Fibroblast of skin of scalp (primary cell): Measurements from ENCODE around the gene CPZ.
"Not testable (repeated sequence)": the region's sequence is repeated elsewhere in the genome, so short reads cannot be mapped to it uniquely, and the experiment has no call there.

Experiments used
- DNase-seq: peaks from one replicate; pipeline ENCODE4 v3.0.0-alpha.2; 2013

The CPZ gene

DNA sequence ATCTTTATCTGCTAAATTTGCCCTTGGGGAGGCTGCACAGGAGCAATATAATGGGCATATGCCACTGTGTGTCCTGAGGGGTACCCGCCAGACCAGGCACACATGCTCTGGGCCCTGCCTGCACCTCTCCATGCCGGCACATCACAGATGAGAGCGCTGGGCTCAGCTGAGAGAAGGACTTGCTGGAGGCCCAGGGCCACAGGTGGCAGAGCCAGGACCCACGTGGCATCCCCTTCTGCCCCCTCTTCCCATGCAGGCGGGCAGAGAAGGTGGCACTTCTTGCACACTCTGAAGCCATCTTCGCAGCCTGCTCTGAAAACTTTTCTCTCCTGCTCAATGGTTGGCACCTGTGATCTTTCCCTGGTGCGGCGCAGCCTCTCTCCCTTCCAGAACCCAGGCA is 20.1 kb downstream of the CPZ start:
- DNase-seq: no peak

DNA sequence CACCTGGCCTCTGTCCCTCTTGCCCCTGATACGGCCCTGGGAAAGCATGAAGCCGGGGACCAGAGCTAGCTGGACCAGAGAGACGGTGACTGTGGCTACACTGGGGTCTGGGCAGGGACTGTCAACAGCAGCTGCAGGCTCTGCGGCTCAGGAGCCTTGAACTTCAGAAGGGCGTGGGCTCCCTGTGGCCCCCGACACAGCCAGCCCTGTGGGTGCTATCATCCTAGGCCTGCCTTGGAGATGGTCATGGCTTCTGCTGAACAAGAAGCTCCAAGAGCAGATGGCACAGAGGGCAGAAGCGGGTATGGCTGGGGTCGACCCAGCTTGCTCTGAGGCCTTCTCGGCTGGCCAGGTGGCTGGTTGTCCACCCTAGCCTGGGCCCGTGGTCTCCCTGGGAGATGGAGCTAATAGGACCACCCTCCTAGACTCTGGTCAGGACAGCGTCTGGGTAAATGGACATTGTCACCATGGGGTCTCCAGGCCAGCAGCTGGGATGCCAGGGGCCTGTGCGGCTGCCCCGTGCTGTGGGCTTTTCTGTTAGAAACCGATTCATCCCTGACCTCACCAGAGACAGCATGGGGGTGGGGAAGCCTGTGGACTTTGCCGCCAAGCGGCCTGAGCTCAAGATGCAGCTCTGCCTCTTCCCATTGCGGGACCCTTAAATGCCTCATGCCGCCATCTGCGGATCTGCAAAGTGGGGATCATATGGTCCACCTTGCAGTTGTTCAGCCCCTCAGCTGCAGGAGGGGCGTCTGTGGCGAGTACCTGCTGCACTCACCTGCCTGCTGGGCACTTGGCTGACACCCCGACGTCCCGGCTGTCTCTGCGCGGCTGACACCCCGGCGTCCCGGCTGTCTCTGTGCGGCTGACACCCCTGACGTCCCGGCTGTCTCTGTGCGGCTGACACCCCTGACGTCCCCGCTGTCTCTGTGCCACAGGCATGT is 21.1 kb downstream of the CPZ start:
- no peak for DNase-seq

DNA sequence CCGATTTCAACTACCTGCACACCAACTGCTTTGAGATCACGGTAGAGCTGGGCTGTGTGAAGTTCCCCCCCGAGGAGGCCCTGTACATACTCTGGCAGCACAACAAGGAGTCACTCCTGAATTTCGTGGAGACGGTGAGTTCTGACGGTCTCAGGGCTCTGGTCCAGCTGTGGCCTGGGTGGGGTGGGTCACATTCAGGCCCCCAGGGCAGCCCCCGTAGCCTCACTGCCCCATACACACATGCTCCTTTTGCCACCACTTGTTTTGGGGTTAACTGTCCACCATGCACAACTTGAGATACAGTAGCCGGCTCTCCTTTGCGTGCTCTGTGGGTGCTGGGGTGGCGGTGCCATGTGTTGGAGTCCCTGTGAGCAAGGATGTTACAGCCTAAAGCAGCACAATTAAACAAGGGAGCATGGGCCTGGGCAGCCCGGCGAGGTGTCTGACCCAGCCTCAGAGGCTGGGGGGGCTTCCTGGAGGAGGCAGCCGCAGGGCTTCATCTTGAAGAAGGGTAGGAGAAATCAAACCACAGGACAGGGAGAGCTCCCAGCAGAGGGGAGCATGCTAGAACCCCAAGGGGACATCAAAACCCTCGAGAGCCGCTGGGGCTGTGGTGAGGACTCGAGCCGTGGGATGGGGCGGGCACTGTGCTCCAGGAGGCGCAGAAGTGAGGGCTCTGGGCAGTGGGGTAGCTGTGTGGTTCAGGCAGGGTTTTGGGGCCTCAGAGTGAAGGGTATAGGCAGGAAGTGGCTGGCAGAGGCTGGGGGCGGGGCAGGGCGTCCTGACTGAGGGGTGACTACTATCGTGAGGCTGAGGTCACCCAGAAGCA is 22.0 kb downstream of the CPZ start:
- DNase-seq: no peak

DNA sequence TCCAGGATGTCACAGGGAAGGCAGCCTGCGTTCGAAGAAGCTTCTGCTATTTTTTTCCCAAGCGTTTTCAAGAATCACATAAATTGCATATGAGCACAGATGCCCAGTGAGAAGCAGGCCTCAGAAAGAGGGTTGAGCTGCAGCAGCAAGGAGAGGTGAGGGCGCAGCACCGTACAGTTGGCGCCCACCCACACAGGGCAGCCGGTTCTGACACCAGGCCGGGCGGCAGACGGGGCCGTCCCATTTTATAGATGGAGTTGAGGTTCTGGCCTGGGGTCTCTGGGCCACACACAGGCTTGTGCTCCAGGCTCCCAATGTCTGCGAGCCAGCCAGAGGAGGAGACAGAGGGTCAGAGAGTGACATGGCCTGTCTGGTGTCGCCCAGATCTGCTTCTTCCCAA is 22.8 kb downstream of the CPZ start:
- no peak for DNase-seq

DNA sequence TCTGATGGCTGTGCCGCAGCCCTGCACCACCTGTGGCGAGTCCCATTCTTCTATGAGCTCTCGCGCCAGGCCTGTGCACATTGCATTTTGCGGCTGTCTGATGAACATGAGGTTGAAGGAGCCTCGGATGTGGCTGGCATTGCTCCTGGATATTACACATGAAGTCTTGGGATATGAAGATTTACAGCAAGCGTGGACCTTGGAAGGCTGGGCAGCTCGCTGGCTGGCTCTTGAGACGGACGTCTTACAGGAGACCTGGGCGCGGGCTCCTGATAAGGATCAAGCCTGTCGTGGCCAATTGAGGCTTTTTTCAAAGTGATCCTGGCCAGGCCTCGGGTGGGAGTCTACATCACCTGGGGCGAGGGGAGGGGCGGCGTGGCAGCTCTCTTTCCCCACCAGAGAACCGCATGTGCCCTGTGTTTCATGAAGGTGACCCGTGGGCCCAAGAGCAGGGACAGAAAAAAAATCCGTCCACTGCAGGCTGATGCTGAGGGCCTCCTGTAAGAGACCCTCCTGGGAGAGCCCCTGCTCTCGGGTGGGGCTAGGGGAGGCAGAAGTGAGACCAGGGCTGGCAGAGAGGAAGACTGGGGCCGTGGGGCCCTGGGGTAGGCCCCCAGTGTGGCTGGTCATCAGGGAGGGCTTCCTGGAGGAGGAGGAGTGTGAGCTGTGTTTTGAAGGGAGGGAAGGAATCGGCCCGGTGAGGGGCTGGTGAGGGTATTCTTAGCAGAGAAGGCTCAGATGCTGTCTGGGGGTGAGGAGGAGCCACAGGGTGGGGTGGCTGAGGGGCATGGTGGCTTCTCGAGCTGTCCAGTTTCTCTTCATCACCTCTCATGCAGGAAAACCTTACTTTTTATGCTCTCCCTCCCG is 23.6 kb downstream of the CPZ start:
- DNase-seq: no peak

DNA sequence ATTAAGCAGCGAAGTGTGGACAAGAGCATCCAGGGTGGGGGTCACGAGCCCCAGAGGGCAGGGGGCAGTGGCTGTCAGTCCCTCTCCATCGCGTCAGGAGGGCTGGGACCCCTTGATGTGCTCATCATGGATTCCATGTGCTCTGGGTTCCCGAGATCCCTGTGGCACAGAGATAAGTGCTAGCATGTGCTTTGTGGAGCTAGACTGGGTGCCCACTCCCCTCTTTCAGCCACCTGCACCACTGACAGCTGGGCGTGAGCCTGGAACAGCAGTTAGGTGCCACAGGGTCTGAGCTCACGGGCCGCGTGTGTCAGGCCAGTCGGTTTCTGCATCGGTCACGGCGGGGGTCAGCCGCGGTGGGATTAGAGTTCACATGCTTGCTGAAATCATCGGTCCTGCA is 24.3 kb downstream of the CPZ start:
- DNase-seq: no peak

DNA sequence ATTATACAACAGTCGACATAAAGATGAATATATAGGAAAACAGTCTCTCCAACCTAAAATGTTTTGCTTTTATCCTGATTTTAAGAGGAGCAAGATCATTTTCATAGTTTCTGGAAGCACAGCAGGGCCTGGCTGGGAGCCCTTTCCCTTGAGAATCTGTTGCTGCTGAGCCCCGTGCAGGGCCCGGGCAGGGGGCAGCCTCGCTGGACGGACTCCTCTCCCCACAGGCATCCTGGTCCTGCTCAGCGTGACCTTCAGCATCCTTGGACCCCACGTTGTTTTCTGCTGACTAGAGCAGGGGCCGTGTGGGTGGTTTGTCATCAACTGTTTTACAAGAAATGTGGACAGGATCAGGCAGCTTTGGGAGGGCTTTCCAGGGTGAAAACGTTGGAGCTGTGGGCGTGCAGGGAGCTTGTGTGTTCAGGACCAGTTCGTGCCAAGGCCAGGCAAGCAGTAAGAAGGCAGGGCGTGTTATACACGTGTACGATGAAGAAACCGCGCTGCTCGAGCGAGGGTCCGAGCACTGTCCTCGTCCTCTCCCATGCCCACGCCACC is 25.0 kb downstream of the CPZ start:
- no peak for DNase-seq

DNA sequence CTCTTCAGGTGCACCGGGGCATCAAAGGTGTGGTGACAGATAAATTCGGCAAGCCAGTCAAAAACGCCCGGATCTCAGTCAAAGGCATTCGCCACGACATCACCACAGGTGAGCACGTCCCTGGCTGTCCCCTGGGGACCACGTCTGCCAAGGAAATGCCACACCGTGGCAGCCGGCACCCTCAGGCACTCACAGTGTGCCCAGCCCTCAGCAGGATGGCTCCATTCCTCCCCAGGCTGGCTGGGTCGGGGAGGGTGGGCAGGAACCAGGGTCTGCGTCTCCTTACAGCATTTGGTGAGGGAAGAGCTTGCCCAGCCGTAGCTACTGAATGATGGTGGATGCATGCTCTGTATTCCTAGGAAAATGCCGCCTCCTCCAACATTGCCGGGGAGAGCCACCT is 25.9 kb downstream of the CPZ start:
- DNase-seq: no peak

DNA sequence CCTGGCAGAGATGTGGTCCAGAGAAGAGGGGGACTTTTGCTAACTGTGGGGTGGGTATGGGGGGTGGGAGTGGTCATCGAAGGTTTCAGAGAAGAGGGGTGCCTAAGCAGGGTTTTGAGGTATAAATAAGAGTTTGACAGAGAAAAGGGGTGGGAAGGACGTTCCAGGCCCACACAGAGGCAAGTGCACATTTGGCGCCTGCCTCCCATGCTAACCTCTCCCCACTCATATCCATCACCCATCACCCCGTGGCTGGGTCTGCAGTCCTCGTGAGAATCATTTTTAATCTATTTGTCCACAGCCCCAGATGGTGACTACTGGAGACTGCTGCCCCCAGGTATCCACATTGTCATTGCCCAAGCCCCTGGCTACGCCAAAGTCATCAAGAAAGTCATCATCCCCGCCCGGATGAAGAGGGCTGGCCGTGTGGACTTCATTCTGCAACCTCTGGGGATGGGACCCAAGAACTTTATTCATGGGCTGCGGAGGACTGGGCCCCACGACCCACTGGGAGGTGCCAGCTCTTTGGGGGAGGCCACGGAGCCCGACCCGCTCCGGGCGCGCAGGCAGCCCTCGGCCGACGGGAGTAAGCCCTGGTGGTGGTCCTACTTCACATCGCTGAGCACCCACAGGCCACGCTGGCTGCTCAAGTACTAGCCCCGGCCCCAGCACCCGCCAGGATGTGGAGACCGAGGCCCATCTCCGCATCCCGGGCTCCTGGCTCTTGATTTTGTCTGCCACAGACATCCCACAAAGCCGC is 26.6 kb downstream of the CPZ start:
- no peak for DNase-seq

DNA sequence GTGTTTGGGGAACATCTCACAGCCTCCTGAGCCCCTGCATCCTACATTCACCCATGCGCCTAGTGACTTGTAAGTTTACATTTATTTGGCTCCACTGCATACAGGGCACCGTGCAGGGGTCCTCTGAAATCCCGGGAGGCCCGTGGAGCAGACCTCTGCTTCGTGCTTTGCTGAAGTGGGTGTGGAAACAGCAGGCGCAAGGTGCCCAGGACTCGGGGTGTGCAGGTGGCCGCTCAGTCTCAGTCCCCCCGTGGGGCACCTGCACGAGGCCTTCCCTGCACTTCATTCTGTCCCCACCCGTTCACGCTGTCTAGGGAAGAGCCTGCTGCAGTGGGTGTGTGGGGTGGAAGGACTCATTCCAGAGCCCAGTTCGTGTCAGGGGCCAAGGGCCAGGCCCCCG is 28.6 kb downstream of the CPZ start:
- not testable (repeated sequence) for DNase-seq

DNA sequence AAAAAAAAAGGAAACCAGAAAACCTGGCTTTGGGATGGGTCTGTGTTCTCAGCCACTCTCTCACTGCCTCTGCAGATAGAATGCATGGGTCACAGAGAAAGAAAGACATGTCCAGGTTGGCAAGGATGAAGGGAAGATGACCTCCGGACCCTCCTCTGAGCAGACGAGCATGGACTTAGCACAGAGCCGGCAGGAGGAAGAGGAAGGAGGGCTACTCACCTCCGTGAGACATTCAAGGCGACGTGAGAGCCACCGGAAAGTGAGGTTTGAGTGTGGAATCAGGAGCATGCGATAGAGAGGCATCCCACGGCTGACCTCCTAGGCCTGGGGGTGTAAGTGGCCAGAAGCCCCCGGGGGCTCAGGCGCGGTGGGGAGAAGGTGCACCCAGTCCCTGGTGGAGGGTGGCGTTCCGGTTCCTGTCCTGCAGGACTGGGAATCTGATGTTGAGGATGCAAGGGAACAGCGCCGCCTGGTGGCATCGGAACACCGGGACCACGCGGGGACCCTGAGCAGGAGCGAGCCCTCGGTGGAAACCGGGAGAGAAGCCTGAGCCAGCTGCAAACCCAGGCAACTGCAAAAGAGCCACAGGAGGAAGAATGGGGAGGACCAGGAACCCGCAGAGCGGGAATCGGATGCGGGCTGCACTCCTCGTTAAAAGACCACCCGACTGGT is 32.2 kb downstream of the CPZ start:
- not testable (repeated sequence) for DNase-seq

DNA sequence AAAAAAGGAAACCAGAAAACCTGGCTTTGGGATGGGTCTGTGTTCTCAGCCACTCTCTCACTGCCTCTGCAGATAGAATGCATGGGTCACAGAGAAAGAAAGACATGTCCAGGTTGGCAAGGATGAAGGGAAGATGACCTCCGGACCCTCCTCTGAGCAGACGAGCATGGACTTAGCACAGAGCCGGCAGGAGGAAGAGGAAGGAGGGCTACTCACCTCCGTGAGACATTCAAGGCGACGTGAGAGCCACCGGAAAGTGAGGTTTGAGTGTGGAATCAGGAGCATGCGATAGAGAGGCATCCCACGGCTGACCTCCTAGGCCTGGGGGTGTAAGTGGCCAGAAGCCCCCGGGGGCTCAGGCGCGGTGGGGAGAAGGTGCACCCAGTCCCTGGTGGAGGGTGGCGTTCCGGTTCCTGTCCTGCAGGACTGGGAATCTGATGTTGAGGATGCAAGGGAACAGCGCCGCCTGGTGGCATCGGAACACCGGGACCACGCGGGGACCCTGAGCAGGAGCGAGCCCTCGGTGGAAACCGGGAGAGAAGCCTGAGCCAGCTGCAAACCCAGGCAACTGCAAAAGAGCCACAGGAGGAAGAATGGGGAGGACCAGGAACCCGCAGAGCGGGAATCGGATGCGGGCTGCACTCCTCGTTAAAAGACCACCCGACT is 37.8 kb downstream of the CPZ start:
- not testable (repeated sequence) for DNase-seq

DNA sequence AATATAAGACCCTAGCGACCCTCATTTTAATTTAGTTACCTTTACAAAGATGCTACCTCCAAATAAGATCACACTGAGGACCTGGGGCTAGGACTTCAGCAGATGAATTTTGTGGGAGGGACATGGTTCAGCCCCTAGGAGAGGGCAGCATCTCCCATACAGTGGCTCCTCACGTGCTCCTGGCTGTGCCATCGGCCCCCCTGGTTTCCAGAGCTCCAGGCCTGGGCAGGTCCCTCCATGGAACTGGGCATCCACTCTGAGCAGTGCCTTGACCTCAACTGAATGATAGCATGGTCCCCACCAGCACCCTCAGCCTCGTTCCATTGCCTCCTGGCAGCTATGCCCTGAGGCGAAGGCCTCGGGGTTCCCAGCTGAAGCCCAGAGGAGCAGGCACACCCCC is 39.3 kb downstream of the CPZ start:
- not testable (repeated sequence) for DNase-seq

DNA sequence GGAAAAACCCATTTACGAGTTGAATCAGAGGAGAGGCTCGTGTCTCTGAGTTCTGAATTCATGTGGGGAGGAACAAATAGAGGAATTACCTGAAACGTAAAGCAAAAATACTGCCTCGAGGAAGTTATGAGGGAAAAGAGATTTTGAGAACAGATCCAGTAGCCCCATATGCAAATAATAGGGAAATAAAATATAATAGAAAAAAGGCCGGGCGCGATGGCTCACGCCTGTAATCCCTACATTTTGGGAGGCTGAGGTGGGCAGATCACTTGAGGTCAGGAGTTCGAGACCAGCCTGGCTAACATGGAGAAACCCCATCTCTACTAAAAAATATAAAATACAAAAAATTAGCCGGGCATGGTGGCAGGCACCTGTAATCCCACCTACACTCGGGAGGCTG is 42.2 kb downstream of the CPZ start:
- not testable (repeated sequence) for DNase-seq

DNA sequence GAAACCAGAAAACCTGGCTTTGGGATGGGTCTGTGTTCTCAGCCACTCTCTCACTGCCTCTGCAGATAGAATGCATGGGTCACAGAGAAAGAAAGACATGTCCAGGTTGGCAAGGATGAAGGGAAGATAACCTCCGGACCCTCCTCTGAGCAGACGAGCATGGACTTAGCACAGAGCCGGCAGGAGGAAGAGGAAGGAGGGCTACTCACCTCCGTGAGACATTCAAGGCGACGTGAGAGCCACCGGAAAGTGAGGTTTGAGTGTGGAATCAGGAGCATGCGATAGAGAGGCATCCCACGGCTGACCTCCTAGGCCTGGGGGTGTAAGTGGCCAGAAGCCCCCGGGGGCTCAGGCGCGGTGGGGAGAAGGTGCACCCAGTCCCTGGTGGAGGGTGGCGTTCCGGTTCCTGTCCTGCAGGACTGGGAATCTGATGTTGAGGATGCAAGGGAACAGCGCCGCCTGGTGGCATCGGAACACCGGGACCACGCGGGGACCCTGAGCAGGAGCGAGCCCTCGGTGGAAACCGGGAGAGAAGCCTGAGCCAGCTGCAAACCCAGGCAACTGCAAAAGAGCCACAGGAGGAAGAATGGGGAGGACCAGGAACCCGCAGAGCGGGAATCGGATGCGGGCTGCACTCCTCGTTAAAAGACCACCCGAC is 43.5 kb downstream of the CPZ start:
- DNase-seq: not testable (repeated sequence)

DNA sequence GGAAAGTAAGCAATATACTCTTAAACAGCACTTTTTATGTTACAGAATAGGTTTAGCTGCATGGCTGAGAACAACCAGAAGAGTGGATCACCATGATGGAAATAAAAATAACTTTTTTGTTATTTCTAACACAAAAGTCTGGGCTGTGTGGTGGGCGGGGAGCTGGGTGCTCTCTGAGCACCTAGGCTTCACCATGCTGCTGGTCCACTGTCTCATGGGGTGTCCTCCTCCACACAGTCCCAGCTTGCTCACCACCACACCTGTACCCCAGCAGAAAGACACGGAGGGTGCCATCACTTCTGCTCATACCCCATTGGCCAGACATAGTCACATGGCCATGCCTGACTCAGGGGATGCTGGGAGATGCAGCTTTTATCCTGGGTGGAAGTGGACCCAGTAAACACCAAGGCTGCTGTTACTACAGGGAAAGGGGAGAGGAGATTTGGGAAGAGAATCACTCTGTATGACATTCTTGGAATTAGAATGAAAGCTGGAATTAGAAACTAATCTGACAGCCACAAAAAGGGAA is 45.0 kb downstream of the CPZ start:
- no peak for DNase-seq

DNA sequence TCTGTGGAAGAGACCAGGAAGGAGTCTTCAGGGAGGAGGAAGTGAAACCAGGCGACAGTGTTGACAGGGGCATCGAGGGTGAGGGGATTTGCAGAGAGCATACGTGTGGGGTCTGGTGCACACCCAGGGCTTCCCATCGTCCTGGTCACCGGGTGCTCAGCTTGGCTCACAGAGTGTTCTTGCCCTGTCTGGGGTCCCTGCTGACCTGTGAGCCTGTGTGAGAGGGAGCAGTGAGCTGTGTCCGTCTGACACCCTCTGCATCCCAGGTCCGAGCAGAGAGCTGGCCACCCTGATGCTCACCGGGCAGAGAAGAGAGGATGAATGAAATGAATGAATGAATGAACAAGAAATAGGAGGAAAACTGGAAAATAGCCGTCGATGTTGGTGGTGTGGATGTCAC is 46.5 kb downstream of the CPZ start:
- DNase-seq: no peak

DNA sequence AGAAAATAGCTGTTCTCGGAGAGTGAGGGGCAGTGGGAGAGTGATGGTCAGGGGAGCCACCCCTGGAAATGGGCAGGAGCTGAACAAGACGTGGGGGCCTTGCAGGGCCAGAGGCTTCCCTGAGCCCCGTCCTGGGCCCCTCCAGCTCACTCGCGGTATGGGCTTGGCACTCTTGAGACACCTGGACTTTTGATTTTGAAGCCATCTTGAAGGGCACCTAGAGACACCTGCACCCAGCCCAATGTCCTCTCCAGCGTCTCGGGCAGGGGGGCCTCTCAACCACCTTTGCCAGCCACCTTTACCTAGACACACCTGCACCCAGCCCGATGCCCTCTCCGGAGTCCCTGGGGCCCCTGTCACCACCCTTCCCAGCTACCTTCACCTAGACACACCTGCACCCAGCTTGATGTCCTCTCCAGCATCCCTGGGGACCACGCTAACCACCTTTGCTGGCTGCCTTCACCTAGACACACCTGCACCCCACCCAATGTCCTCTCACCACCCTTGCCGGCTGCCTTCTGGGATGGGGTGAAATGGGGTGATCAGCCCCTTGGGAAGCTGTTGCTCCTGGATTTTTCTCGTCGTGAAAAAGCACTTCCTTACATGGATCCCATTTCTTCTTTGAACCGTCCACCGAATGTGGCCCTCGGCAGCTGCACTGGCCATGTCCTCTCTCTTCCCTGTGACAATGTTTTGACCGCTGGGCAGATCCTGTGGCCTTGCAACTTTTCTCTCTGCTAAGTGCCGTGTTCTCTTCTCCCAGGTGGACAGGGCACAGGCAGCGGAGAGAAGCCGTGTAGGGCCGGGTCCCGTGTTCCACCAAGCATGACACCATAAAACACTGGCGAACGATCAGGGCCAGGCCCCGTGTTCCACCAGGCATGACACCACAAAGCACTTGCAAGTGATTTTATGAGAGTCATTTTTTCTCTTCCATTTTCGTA is 47.5 kb downstream of the CPZ start:
- DNase-seq: no peak
